ENCODE data around the gene TUBA4B.
"Not testable (repeated sequence)": the region's sequence is repeated elsewhere in the genome, so short reads cannot be mapped to it uniquely, and the experiment has no call there.

The TUBA4B gene

DNA sequence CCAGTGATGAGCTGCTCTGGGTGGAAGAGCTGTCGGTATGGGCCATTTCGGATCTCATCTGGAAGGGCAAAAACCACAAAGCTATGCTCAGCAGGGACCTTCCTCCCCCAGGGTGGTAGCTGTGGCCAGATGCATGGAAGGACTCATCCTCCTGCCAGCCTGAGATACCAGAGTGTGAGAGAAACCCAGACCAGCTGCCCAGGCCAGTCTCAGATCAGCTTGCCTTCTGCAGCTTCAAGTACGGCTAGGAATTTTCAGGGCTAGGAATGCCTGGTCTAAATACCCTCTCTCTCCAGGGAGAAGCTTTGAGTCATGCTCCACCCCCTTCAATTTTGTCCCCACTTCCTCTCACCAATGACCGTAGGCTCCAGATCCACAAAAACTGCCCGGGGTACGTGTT is 1.4 kb upstream of the TUBA4B start:
- peak overlapping the region; percentile 97; the same call in 1 of the 2 replicates for H3K27ac ChIP-seq
- TF ChIP-seq ZFX (IDR thresholded peaks at IDR 0.05; ENCODE audit: borderline replicate concordance): no peak
- TF ChIP-seq, protein P1, sequence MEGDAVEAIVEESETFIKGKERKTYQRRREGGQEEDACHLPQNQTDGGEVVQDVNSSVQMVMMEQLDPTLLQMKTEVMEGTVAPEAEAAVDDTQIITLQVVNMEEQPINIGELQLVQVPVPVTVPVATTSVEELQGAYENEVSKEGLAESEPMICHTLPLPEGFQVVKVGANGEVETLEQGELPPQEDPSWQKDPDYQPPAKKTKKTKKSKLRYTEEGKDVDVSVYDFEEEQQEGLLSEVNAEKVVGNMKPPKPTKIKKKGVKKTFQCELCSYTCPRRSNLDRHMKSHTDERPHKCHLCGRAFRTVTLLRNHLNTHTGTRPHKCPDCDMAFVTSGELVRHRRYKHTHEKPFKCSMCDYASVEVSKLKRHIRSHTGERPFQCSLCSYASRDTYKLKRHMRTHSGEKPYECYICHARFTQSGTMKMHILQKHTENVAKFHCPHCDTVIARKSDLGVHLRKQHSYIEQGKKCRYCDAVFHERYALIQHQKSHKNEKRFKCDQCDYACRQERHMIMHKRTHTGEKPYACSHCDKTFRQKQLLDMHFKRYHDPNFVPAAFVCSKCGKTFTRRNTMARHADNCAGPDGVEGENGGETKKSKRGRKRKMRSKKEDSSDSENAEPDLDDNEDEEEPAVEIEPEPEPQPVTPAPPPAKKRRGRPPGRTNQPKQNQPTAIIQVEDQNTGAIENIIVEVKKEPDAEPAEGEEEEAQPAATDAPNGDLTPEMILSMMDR (IDR thresholded peaks at IDR 0.05): no peak

DNA sequence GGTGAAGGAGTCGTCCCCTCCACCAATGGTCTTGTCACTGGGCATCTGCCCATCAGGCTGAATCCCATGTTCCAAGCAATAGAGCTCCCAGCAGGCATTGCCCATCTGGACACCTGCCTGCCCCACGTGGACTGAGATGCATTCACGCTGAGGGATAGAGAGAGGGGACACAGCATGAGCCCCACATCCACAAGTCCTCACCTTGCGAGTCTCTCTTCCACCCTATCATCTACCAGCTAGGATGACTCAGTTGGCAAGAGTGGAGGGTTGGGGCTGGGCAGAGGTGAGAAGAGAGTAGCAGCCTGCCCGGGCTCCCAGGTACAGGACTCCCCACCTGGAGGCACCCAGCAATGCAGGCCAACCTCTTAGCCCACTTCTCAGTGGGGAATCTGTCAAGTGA is 959 bp upstream of the TUBA4B start:
- H3K27ac ChIP-seq: peak overlapping the region; percentile 97; the same call in 1 of the 2 replicates

GRCh38 chr2:219252570-219252899 is 508 bp upstream of the TUBA4B start:
- TF ChIP-seq, protein P1 (IDR thresholded peaks at IDR 0.05): no peak
- no peak for TF ChIP-seq ZFX (IDR thresholded peaks at IDR 0.05; ENCODE audit: borderline replicate concordance)

More for the DNA sequence above, 959 bp upstream of the TUBA4B start:
- TF ChIP-seq, protein P1 (IDR thresholded peaks at IDR 0.05): no peak
- TF ChIP-seq ZFX (IDR thresholded peaks at IDR 0.05; ENCODE audit: borderline replicate concordance): no peak

GRCh38 chr2:219253753-219254589 is 928 bp downstream of the TUBA4B start, which contains the start of gene TUBA4A:
TSS of gene TUBA4A (minus strand) at chr2:219253918. CDS start at chr2:219253858, 60 bp downstream.
- TF ChIP-seq, protein P1 (IDR thresholded peaks at IDR 0.05): no peak
- TF ChIP-seq ZFX (IDR thresholded peaks at IDR 0.05; ENCODE audit: borderline replicate concordance): no peak
- H3K27ac ChIP-seq: peak within 1 kb of the TSS; percentile 36

More at GRCh38 chr2:219252570-219252899, 508 bp upstream of the TUBA4B start:
- no peak overlapping the region for H3K27ac ChIP-seq

- no peak for TF ChIP-seq ZFX (IDR thresholded peaks at IDR 0.05; ENCODE audit: borderline replicate concordance)
- TF ChIP-seq, protein P1 (IDR thresholded peaks at IDR 0.05): peak; percentile 27
- no peak overlapping the region for H3K27ac ChIP-seq
Measured at GRCh38 chr2:219254590-219255201, 1.7 kb downstream of the TUBA4B start.

DNA sequence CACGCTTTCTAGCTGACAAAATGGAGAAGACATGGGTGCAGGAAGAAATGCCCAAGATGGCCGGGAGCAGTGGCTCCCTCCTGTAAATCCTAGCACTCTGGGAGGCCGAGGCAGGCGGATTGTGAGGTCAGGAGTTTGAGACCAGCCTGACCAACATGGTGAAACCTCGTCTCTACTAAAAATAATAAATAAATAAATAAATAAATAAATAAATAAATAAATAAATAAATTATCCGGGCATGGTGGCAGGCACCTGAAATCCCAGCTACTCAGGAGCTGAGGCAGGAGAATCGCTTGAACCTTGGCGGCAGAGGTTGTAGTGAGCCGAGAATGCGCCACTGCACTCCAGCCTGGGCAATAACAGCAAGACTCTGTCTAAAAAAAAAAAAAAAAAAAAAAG is 5.9 kb downstream of the TUBA4B start:
- H3K27ac ChIP-seq: not testable (repeated sequence)

GRCh38 chr2:219261024-219261855 is 8.2 kb downstream of the TUBA4B start:
- H3K27ac ChIP-seq: no peak overlapping the region
- TF ChIP-seq, protein P1 (IDR thresholded peaks at IDR 0.05): no peak
- no peak for TF ChIP-seq ZFX (IDR thresholded peaks at IDR 0.05; ENCODE audit: borderline replicate concordance)

Data from 22Rv1 (cell line).